ENCODE results near the gene NACA2.

The NACA2 gene

GRCh38 chr17:61593426-61593825 is 2.4 kb upstream of the NACA2 start:
- Histone ChIP-seq H3K9ac (ENCODE audit: low read depth, low read length, poor library complexity, severe bottlenecking) (no peak overlapping the region), H3K9me2 (replicated peaks; ENCODE audit: low read depth, low read length) (no peaks in the 10 kb centered on the region), H3K27me3 (ENCODE audit: insufficient read depth, low read length, poor library complexity, severe bottlenecking) (no peaks in the 10 kb centered on the region), H4K20me1 (ENCODE audit: insufficient read depth, low read length, poor library complexity, severe bottlenecking) (no peaks in the 10 kb centered on the region), H3K36me3 (ENCODE audit: insufficient read depth, low read length) (no peaks in the 10 kb centered on the region), H3K79me2 (ENCODE audit: insufficient read depth, low read length) (no peaks in the 10 kb centered on the region), H3K9me3 (ENCODE audit: insufficient read depth, low read depth, low read length) (no peaks in the 10 kb centered on the region), H3F3A (ENCODE audit: low read depth) (no peaks in the 10 kb centered on the region), H2AFZ (ENCODE audit: low read length) (no peak overlapping the region), H3K4me1 (ENCODE audit: insufficient read depth, low read length, poor library complexity, severe bottlenecking) (no peaks in the 10 kb centered on the region), H3K4me2 (ENCODE audit: low read depth, low read length, poor library complexity, severe bottlenecking) (no peak overlapping the region), H3K4me3 (ENCODE audit: low read length, poor library complexity, severe bottlenecking) (no peak overlapping the region)
- TF ChIP-seq CTCF (conservative IDR thresholded peaks at IDR 0.05; ENCODE audit: low read length) (no peak), EZH2phosphoT487 (IDR thresholded peaks at IDR 0.05; ENCODE audit: borderline replicate concordance) (no peak)

DNA sequence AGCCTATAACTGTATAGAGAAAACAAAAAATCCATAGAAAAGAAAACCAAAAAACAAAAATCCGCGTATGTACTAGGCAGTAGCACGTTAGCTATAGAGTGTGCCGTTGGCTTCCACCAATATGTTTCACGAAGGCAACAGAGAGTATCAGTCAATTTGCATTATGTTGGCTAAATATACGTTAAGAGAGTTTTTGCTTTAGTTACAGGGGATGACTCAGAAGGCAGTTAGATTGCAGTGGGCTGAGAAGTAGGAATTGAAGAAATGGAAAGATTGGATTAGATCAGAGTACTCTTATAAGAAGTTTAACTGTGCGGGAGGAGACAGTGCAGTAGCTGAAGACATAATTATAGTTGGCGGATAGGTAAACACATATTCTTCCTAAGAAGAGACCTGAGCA is 911 bp upstream of the NACA2 start:
- Histone ChIP-seq H3K4me1 (ENCODE audit: insufficient read depth, low read length, poor library complexity, severe bottlenecking) (no peaks in the 10 kb centered on the region), H3F3A (ENCODE audit: low read depth) (no peaks in the 10 kb centered on the region), H3K27me3 (ENCODE audit: insufficient read depth, low read length, poor library complexity, severe bottlenecking) (no peaks in the 10 kb centered on the region), H3K79me2 (ENCODE audit: insufficient read depth, low read length) (no peaks in the 10 kb centered on the region), H4K20me1 (ENCODE audit: insufficient read depth, low read length, poor library complexity, severe bottlenecking) (no peaks in the 10 kb centered on the region), H3K9ac (ENCODE audit: low read depth, low read length, poor library complexity, severe bottlenecking) (no peak overlapping the region), H3K9me3 (ENCODE audit: insufficient read depth, low read depth, low read length) (no peaks in the 10 kb centered on the region), H3K4me3 (ENCODE audit: low read length, poor library complexity, severe bottlenecking) (no peak overlapping the region), H3K4me2 (ENCODE audit: low read depth, low read length, poor library complexity, severe bottlenecking) (no peak overlapping the region), H3K36me3 (ENCODE audit: insufficient read depth, low read length) (no peaks in the 10 kb centered on the region), H3K9me2 (replicated peaks; ENCODE audit: low read depth, low read length) (no peaks in the 10 kb centered on the region), H2AFZ (ENCODE audit: low read length) (no peak overlapping the region)
- TF ChIP-seq CTCF (conservative IDR thresholded peaks at IDR 0.05; ENCODE audit: low read length): no peak
- no peak for TF ChIP-seq EZH2phosphoT487 (IDR thresholded peaks at IDR 0.05; ENCODE audit: borderline replicate concordance)

DNA sequence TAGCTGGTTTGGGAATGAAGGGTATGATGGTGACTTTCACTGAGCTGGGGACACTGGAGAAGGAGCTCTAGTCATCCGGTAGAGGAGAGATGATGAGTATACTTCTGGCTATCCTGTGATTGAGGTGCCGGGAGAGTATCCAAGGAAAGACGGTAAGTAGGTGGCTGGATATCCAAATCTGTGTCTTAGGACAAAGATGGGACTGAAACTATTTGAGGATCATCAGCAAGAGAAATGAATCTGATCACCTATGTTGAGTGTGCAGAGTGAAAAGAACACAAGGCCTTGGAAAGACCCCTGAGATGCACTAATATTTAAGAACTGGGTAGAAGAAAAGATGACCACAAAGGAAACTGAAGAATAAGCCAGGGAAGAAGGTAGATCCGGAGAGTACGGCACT is 1.0 kb downstream of the NACA2 start:
- Histone ChIP-seq H3K9me2 (replicated peaks; ENCODE audit: low read depth, low read length) (no peaks in the 10 kb centered on the region), H3F3A (ENCODE audit: low read depth) (no peaks in the 10 kb centered on the region), H3K9ac (ENCODE audit: low read depth, low read length, poor library complexity, severe bottlenecking) (no peak overlapping the region), H3K36me3 (ENCODE audit: insufficient read depth, low read length) (no peaks in the 10 kb centered on the region), H3K9me3 (ENCODE audit: insufficient read depth, low read depth, low read length) (no peaks in the 10 kb centered on the region), H3K79me2 (ENCODE audit: insufficient read depth, low read length) (no peaks in the 10 kb centered on the region), H3K4me1 (ENCODE audit: insufficient read depth, low read length, poor library complexity, severe bottlenecking) (no peaks in the 10 kb centered on the region), H3K27me3 (ENCODE audit: insufficient read depth, low read length, poor library complexity, severe bottlenecking) (no peaks in the 10 kb centered on the region), H3K4me3 (ENCODE audit: low read length, poor library complexity, severe bottlenecking) (no peak overlapping the region), H3K4me2 (ENCODE audit: low read depth, low read length, poor library complexity, severe bottlenecking) (no peak overlapping the region), H2AFZ (ENCODE audit: low read length) (no peak overlapping the region), H4K20me1 (ENCODE audit: insufficient read depth, low read length, poor library complexity, severe bottlenecking) (no peaks in the 10 kb centered on the region)
- no peak for TF ChIP-seq CTCF (conservative IDR thresholded peaks at IDR 0.05; ENCODE audit: low read length)
- TF ChIP-seq EZH2phosphoT487 (IDR thresholded peaks at IDR 0.05; ENCODE audit: borderline replicate concordance): no peak

Data from Loucy (cell line).